GM21528 (cell line): ENCODE results near the gene SLC22A31.
A peak's percentile ranks its signal among the peaks of the same experiment; 100 is the strongest.
"Not testable (repeated sequence)": the region's sequence is repeated elsewhere in the genome, so short reads cannot be mapped to it uniquely, and the experiment has no call there.

Experiments used
- ATAC-seq: cut with Tn5 transposase; IDR thresholded peaks from one replicate; pipeline ENCODE4 v1.9.1; 2021; ENCODE audit warnings: mild to moderate bottlenecking, moderate library complexity; ENCODE audit not compliant: unreplicated experiment, low FRiP score

Gene SLC22A31

GRCh38 chr16:89200124-89200849 lies at the start of gene SLC22A31:
Gene SLC22A31, minus strand, starts transcription at chr16:89200537. Its CDS starts 36 bp downstream, at chr16:89200501.
- no peak for ATAC-seq

- no peak for ATAC-seq
These were observed 48.1 kb upstream of the SLC22A31 start for GRCh38 chr16:89248196-89248982.

- peak; percentile 15 for ATAC-seq
These were observed 47.4 kb upstream of the SLC22A31 start for GRCh38 chr16:89247734-89248075.

- peak; percentile 56 for ATAC-seq
These were observed 46.8 kb upstream of the SLC22A31 start for GRCh38 chr16:89246903-89247733.

GRCh38 chr16:89246383-89246902 lies 46.1 kb upstream of the SLC22A31 start:
- no peak for ATAC-seq

- no peak for ATAC-seq
These were observed 44.4 kb upstream of the SLC22A31 start for GRCh38 chr16:89244754-89245153.

GRCh38 chr16:89244264-89244663 lies 43.9 kb upstream of the SLC22A31 start:
- not testable (repeated sequence) for ATAC-seq

GRCh38 chr16:89243664-89244063 lies 43.3 kb upstream of the SLC22A31 start:
- ATAC-seq: no peak

GRCh38 chr16:89242795-89243200 lies 42.5 kb upstream of the SLC22A31 start:
- no peak for ATAC-seq

GRCh38 chr16:89241187-89242007 lies 41.1 kb upstream of the SLC22A31 start:
- peak; percentile 56 for ATAC-seq

- no peak for ATAC-seq
These were observed 37.4 kb upstream of the SLC22A31 start for GRCh38 chr16:89237733-89238132.

GRCh38 chr16:89233678-89234490 lies 33.5 kb upstream of the SLC22A31 start:
- no peak for ATAC-seq

- no peak for ATAC-seq
These were observed 31.8 kb upstream of the SLC22A31 start for GRCh38 chr16:89232107-89232506.

GRCh38 chr16:89230255-89230654 lies 29.9 kb upstream of the SLC22A31 start:
- no peak for ATAC-seq

GRCh38 chr16:89224665-89225064 lies 24.3 kb upstream of the SLC22A31 start:
- no peak for ATAC-seq

- ATAC-seq: no peak
These were observed 22.6 kb upstream of the SLC22A31 start for GRCh38 chr16:89222931-89223330.

- ATAC-seq: no peak
These were observed 21.3 kb upstream of the SLC22A31 start for GRCh38 chr16:89221604-89222003.

- no peak for ATAC-seq
These were observed 19.0 kb upstream of the SLC22A31 start for GRCh38 chr16:89219365-89219764.
